MM.1S (cell line): ENCODE results near the gene SEPTIN8.

Source experiments
- CTCF ChIP-seq: fragments of 300-600 bp; sonication (generic); IDR thresholded peaks from 2 replicates; pipeline ENCODE4 v1.5.1; 2016; ENCODE audit warnings: antibody characterized with exemption, low read length, mixed read lengths
- EZH2phosphoT487 ChIP-seq: fragments of 300-600 bp; sonication (generic); IDR thresholded peaks from 2 replicates; pipeline ENCODE4 v1.6.1; 2018; ENCODE audit warnings: antibody characterized with exemption, low read length

GRCh38 chr5:132790201-132790865 is 13.3 kb upstream of the SEPTIN8 start:
- TF ChIP-seq EZH2phosphoT487 (no peak), CTCF (no peak)
